ENCODE measurements around the gene C5orf34.
A peak's percentile ranks its signal among the peaks of the same experiment; 100 is the strongest.
"Not testable (repeated sequence)": the region's sequence is repeated elsewhere in the genome, so short reads cannot be mapped to it uniquely, and the experiment has no call there.

The C5orf34 gene

GRCh38 chr5:43540746-43541145 lies 25.8 kb upstream of the C5orf34 start:
- peaks cover 56% of the 10 kb centered on the region for H3K36me3 Mint-ChIP-seq (ENCODE audit: low read depth)
- H3K27ac Mint-ChIP-seq, result no peak overlapping the region
- no peaks in the 10 kb centered on the region for H3K27me3 Mint-ChIP-seq
- H3K4me1 Mint-ChIP-seq (ENCODE audit: low read depth), result peaks cover 6% of the 10 kb centered on the region
- no peak overlapping the region for H3K4me3 Mint-ChIP-seq
- no peaks in the 10 kb centered on the region for H3K9me3 Mint-ChIP-seq

GRCh38 chr5:43536972-43537371 lies 22.0 kb upstream of the C5orf34 start:
- no peak overlapping the region for H3K4me3 Mint-ChIP-seq
- no peaks in the 10 kb centered on the region for H3K4me1 Mint-ChIP-seq (ENCODE audit: low read depth)
- peaks cover 70% of the 10 kb centered on the region for H3K36me3 Mint-ChIP-seq (ENCODE audit: low read depth)
- no peaks in the 10 kb centered on the region for H3K9me3 Mint-ChIP-seq
- H3K27ac Mint-ChIP-seq, result no peak overlapping the region
- no peaks in the 10 kb centered on the region for H3K27me3 Mint-ChIP-seq

- no peak overlapping the region for H3K4me3 Mint-ChIP-seq
- H3K27ac Mint-ChIP-seq, result no peak overlapping the region
- peaks cover 75% of the 10 kb centered on the region for H3K36me3 Mint-ChIP-seq (ENCODE audit: low read depth)
- no peaks in the 10 kb centered on the region for H3K4me1 Mint-ChIP-seq (ENCODE audit: low read depth)
- H3K27me3 Mint-ChIP-seq, result no peaks in the 10 kb centered on the region
- no peaks in the 10 kb centered on the region for H3K9me3 Mint-ChIP-seq
Measured at GRCh38 chr5:43533646-43534045, 18.7 kb upstream of the C5orf34 start.

GRCh38 chr5:43530648-43531047 lies 15.7 kb upstream of the C5orf34 start:
- Mint-ChIP-seq H3K4me1 (ENCODE audit: low read depth) (no peaks in the 10 kb centered on the region), H3K36me3 (ENCODE audit: low read depth) (peaks cover 76% of the 10 kb centered on the region), H3K4me3 (no peak overlapping the region), H3K9me3 (no peaks in the 10 kb centered on the region), H3K27me3 (no peaks in the 10 kb centered on the region), H3K27ac (no peak overlapping the region)

- H3K27ac Mint-ChIP-seq, result no peak overlapping the region
Measured at GRCh38 chr5:43523662-43524072, 8.7 kb upstream of the C5orf34 start.

GRCh38 chr5:43520615-43521014 lies 5.7 kb upstream of the C5orf34 start:
- H3K36me3 Mint-ChIP-seq (ENCODE audit: low read depth), result peaks cover 23% of the 10 kb centered on the region
- no peak overlapping the region for H3K27ac Mint-ChIP-seq
- H3K4me3 Mint-ChIP-seq, result no peak overlapping the region
- H3K4me1 Mint-ChIP-seq (ENCODE audit: low read depth), result peaks cover 3% of the 10 kb centered on the region
- H3K27me3 Mint-ChIP-seq, result no peaks in the 10 kb centered on the region
- H3K9me3 Mint-ChIP-seq, result no peaks in the 10 kb centered on the region

More at GRCh38 chr5:43523662-43524072, 8.7 kb upstream of the C5orf34 start:
- no peaks in the 10 kb centered on the region for H3K4me1 Mint-ChIP-seq (ENCODE audit: low read depth)
- peaks cover 40% of the 10 kb centered on the region for H3K36me3 Mint-ChIP-seq (ENCODE audit: low read depth)
- H3K9me3 Mint-ChIP-seq, result no peaks in the 10 kb centered on the region
- no peaks in the 10 kb centered on the region for H3K27me3 Mint-ChIP-seq
- H3K4me3 Mint-ChIP-seq, result no peak overlapping the region

- Mint-ChIP-seq H3K27ac (peak overlapping the region; percentile 95), H3K9me3 (no peaks in the 10 kb centered on the region), H3K4me1 (ENCODE audit: low read depth) (peaks cover 22% of the 10 kb centered on the region), H3K36me3 (ENCODE audit: low read depth) (peaks cover 12% of the 10 kb centered on the region), H3K27me3 (no peaks in the 10 kb centered on the region), H3K4me3 (peak overlapping the region; percentile 97)
Measured at GRCh38 chr5:43515678-43516048, 715 bp upstream of the C5orf34 start.

GRCh38 chr5:43514471-43514815 lies 505 bp downstream of the C5orf34 start:
- Mint-ChIP-seq H3K36me3 (ENCODE audit: low read depth) (peaks cover 12% of the 10 kb centered on the region), H3K27ac (peak overlapping the region; percentile 95), H3K4me3 (peak overlapping the region; percentile 97), H3K4me1 (ENCODE audit: low read depth) (peaks cover 22% of the 10 kb centered on the region), H3K27me3 (no peaks in the 10 kb centered on the region), H3K9me3 (no peaks in the 10 kb centered on the region)

- Mint-ChIP-seq H3K4me1 (ENCODE audit: low read depth) (peaks cover 22% of the 10 kb centered on the region), H3K27me3 (no peaks in the 10 kb centered on the region), H3K4me3 (peak overlapping the region; percentile 97), H3K27ac (peak overlapping the region; percentile 95), H3K36me3 (ENCODE audit: low read depth) (peaks cover 16% of the 10 kb centered on the region), H3K9me3 (no peaks in the 10 kb centered on the region)
Measured at GRCh38 chr5:43514025-43514424, 923 bp downstream of the C5orf34 start.

- H3K9me3 Mint-ChIP-seq, H3K27me3 Mint-ChIP-seq, H3K4me3 Mint-ChIP-seq, H3K27ac Mint-ChIP-seq: not testable (repeated sequence)
- Mint-ChIP-seq H3K4me1 (ENCODE audit: low read depth) (peaks cover 22% of the 10 kb centered on the region), H3K36me3 (ENCODE audit: low read depth) (peaks cover 24% of the 10 kb centered on the region)
Measured at GRCh38 chr5:43511062-43511461, 3.9 kb downstream of the C5orf34 start.

GRCh38 chr5:43498581-43498980 lies 16.4 kb downstream of the C5orf34 start:
- H3K4me1 Mint-ChIP-seq (ENCODE audit: low read depth), result no peaks in the 10 kb centered on the region
- no peak overlapping the region for H3K4me3 Mint-ChIP-seq
- peaks cover 47% of the 10 kb centered on the region for H3K36me3 Mint-ChIP-seq (ENCODE audit: low read depth)
- H3K27me3 Mint-ChIP-seq, result no peaks in the 10 kb centered on the region
- H3K9me3 Mint-ChIP-seq, result no peaks in the 10 kb centered on the region
- no peak overlapping the region for H3K27ac Mint-ChIP-seq

- peaks cover 39% of the 10 kb centered on the region for H3K36me3 Mint-ChIP-seq (ENCODE audit: low read depth)
- no peak overlapping the region for H3K4me3 Mint-ChIP-seq
- H3K9me3 Mint-ChIP-seq, result no peaks in the 10 kb centered on the region
Measured at GRCh38 chr5:43497311-43498104, 17.4 kb downstream of the C5orf34 start.

GRCh38 chr5:43491326-43491725 lies 23.6 kb downstream of the C5orf34 start:
- no peaks in the 10 kb centered on the region for H3K9me3 Mint-ChIP-seq
- no peaks in the 10 kb centered on the region for H3K27me3 Mint-ChIP-seq
- H3K27ac Mint-ChIP-seq, result no peak overlapping the region
- no peak overlapping the region for H3K4me3 Mint-ChIP-seq
- peaks cover 38% of the 10 kb centered on the region for H3K36me3 Mint-ChIP-seq (ENCODE audit: low read depth)
- peaks cover 2% of the 10 kb centered on the region for H3K4me1 Mint-ChIP-seq (ENCODE audit: low read depth)

More at GRCh38 chr5:43497311-43498104, 17.4 kb downstream of the C5orf34 start:
- Mint-ChIP-seq H3K4me1 (ENCODE audit: low read depth) (no peaks in the 10 kb centered on the region), H3K27ac (no peak overlapping the region), H3K27me3 (no peaks in the 10 kb centered on the region)

- Mint-ChIP-seq H3K4me3 (no peak overlapping the region), H3K36me3 (ENCODE audit: low read depth) (peaks cover 37% of the 10 kb centered on the region), H3K4me1 (ENCODE audit: low read depth) (peaks cover 45% of the 10 kb centered on the region), H3K27ac (peak overlapping the region; percentile 100), H3K27me3 (no peaks in the 10 kb centered on the region), H3K9me3 (no peaks in the 10 kb centered on the region)
Measured at GRCh38 chr5:43486353-43486752, 28.6 kb downstream of the C5orf34 start.

GRCh38 chr5:43485406-43485805 lies 29.5 kb downstream of the C5orf34 start:
- Mint-ChIP-seq H3K27ac (peak overlapping the region; percentile 100), H3K4me1 (ENCODE audit: low read depth) (peaks cover 50% of the 10 kb centered on the region), H3K9me3 (no peaks in the 10 kb centered on the region), H3K4me3 (peak overlapping the region; percentile 99), H3K36me3 (ENCODE audit: low read depth) (peaks cover 36% of the 10 kb centered on the region), H3K27me3 (no peaks in the 10 kb centered on the region)

All from stimulated activated naive CD8-positive, alpha-beta T cell treated with anti-CD3 and anti-CD28 coated beads, Interleukin-15, Interleukin-2, amounts not matched to agents 100 ng/mL and 50 ng/mL, for 24 hours (primary cell).